ENCODE results near the gene DLX3. TPM values are rescaled to one million over a fixed set of nuclear protein-coding genes. Genes with fewer than 3 reads are reported as not detected.

Gene DLX3
- total and polyA plus RNA-seq, 4 donors: not detected

DNA sequence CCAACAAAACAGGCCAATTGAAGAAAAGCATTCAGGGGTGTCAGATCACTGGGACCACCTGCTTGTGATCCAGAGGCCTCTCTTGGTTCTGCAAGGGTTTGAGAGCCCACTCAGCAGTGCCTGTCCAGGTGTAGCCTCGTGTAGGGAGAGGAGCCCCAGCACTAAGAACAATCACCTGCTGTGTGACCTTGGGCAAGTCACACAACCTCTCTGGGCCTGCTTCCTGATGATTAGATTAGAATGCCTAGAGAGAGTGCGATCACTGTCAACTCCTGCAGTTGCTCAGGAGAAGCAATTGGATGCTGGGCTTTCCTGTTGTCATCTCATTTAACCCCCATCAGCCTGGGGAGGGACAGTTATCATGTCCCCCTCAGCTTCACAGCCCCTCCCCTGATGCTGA is 10.2 kb downstream of the DLX3 start:
- H3K9ac ChIP-seq (ENCODE audit: low read depth in 1 of 2, low read length in 2 of 2): no peak overlapping the region
- no peaks in the 10 kb centered on the region for H3K36me3 ChIP-seq (ENCODE audit: control insufficient read depth in 4 of 4, insufficient read depth in 3 of 4, low read depth in 1 of 4, low read length in 3 of 4)
- DNase-seq (ENCODE audit: low spot score): no peak
- H3K27me3 ChIP-seq (ENCODE audit: control insufficient read depth in 4 of 4, insufficient read depth in 4 of 4, low read length in 3 of 4): peaks cover 0 to 7% (median 5%) of the 10 kb centered on the region in 4 donors
- WGBS: 42% methylated on average over 2 of the region's 2 CpGs
- TF ChIP-seq JUND (IDR thresholded peaks at IDR 0.05) (no peak), HNF4G (IDR thresholded peaks at IDR 0.05) (no peak), NR2F2 (IDR thresholded peaks at IDR 0.05) (no peak), EGR1 (IDR thresholded peaks at IDR 0.05; ENCODE audit: low read depth in 2 of 2) (no peak), SP1 (IDR thresholded peaks at IDR 0.05) (no peak), RAD21 (IDR thresholded peaks at IDR 0.05) (no peak), HNF4A (conservative IDR thresholded peaks at IDR 0.05) (no peak), GABPA (IDR thresholded peaks at IDR 0.05 in 1 of 2, conservative IDR thresholded peaks at IDR 0.05 in 1 of 2) (no peak), YY1 (IDR thresholded peaks at IDR 0.05) (no peak), RXRA (IDR thresholded peaks at IDR 0.05) (no peak)
- TF ChIP-seq, protein P1, sequence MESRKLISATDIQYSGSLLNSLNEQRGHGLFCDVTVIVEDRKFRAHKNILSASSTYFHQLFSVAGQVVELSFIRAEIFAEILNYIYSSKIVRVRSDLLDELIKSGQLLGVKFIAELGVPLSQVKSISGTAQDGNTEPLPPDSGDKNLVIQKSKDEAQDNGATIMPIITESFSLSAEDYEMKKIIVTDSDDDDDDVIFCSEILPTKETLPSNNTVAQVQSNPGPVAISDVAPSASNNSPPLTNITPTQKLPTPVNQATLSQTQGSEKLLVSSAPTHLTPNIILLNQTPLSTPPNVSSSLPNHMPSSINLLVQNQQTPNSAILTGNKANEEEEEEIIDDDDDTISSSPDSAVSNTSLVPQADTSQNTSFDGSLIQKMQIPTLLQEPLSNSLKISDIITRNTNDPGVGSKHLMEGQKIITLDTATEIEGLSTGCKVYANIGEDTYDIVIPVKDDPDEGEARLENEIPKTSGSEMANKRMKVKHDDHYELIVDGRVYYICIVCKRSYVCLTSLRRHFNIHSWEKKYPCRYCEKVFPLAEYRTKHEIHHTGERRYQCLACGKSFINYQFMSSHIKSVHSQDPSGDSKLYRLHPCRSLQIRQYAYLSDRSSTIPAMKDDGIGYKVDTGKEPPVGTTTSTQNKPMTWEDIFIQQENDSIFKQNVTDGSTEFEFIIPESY (IDR thresholded peaks at IDR 0.05): no peak
- TF ChIP-seq, protein P2, sequence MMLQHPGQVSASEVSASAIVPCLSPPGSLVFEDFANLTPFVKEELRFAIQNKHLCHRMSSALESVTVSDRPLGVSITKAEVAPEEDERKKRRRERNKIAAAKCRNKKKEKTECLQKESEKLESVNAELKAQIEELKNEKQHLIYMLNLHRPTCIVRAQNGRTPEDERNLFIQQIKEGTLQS (IDR thresholded peaks at IDR 0.05): no peak
- TF ChIP-seq, protein P3, sequence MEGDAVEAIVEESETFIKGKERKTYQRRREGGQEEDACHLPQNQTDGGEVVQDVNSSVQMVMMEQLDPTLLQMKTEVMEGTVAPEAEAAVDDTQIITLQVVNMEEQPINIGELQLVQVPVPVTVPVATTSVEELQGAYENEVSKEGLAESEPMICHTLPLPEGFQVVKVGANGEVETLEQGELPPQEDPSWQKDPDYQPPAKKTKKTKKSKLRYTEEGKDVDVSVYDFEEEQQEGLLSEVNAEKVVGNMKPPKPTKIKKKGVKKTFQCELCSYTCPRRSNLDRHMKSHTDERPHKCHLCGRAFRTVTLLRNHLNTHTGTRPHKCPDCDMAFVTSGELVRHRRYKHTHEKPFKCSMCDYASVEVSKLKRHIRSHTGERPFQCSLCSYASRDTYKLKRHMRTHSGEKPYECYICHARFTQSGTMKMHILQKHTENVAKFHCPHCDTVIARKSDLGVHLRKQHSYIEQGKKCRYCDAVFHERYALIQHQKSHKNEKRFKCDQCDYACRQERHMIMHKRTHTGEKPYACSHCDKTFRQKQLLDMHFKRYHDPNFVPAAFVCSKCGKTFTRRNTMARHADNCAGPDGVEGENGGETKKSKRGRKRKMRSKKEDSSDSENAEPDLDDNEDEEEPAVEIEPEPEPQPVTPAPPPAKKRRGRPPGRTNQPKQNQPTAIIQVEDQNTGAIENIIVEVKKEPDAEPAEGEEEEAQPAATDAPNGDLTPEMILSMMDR (IDR thresholded peaks at IDR 0.05; ENCODE audit: low read depth, low read length, missing input control): no peak
- TF ChIP-seq, protein P4, sequence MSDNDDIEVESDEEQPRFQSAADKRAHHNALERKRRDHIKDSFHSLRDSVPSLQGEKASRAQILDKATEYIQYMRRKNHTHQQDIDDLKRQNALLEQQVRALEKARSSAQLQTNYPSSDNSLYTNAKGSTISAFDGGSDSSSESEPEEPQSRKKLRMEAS (IDR thresholded peaks at IDR 0.05): no peak
- no peak overlapping the region for H3K4me3 ChIP-seq (ENCODE audit: low read depth in 1 of 3, low read length in 3 of 3)
- H3K4me1 ChIP-seq (ENCODE audit: control insufficient read depth in 4 of 4, insufficient read depth in 4 of 4, low read length in 3 of 4): no peaks in the 10 kb centered on the region
- no peaks in the 10 kb centered on the region for H3K9me3 ChIP-seq (ENCODE audit: control insufficient read depth in 4 of 4, low read length in 3 of 4)
- H3K27ac ChIP-seq (ENCODE audit: low read depth in 1 of 2, low read length in 2 of 2): no peak overlapping the region

DNA sequence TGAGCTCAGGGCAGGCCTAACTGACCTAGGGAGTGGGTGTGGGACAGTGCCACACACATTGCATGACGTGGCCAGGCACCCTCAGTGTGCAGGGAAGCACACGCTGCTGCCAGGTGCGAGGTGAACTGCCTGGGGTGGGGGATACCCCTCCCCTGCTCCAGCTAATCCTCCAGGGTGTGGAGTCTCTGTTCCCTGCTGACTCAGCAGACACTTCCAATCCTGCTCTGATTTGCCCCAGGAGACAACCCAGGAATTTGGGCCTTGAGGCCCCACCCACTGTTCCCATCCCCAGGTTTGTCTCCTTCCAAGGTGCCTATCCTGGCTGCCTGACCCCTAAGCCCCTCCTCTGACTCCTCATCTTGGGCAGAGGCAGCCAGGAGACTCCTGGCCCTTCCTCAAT is 10.7 kb downstream of the DLX3 start:
- no peak overlapping the region for H3K4me3 ChIP-seq (ENCODE audit: low read depth in 1 of 3, low read length in 3 of 3)
- no peak overlapping the region for H3K9ac ChIP-seq (ENCODE audit: low read depth in 1 of 2, low read length in 2 of 2)
- H3K9me3 ChIP-seq (ENCODE audit: control insufficient read depth in 4 of 4, low read length in 3 of 4): no peaks in the 10 kb centered on the region
- peaks cover 0 to 7% (median 6%) of the 10 kb centered on the region in 4 donors for H3K27me3 ChIP-seq (ENCODE audit: control insufficient read depth in 4 of 4, insufficient read depth in 4 of 4, low read length in 3 of 4)
- DNase-seq (ENCODE audit: low spot score): no peak
- TF ChIP-seq GABPA (IDR thresholded peaks at IDR 0.05 in 1 of 2, conservative IDR thresholded peaks at IDR 0.05 in 1 of 2) (no peak), FOXA2 (IDR thresholded peaks at IDR 0.05) (no peak), NR2F2 (IDR thresholded peaks at IDR 0.05) (no peak), HNF4G (IDR thresholded peaks at IDR 0.05) (no peak), FOXA1 (IDR thresholded peaks at IDR 0.05) (no peak), RAD21 (IDR thresholded peaks at IDR 0.05) (no peak)
- WGBS: 52% methylated on average over 3 of the region's 3 CpGs
- no peak overlapping the region for H3K27ac ChIP-seq (ENCODE audit: low read depth in 1 of 2, low read length in 2 of 2)
- no peaks in the 10 kb centered on the region for H3K4me1 ChIP-seq (ENCODE audit: control insufficient read depth in 4 of 4, insufficient read depth in 4 of 4, low read length in 3 of 4)
- no peaks in the 10 kb centered on the region for H3K36me3 ChIP-seq (ENCODE audit: control insufficient read depth in 4 of 4, insufficient read depth in 3 of 4, low read depth in 1 of 4, low read length in 3 of 4)
